DMS53 treated with DMSO at 0.1 percent for 48 hours (cell line): ENCODE measurements around the gene EXOC3L1.

Experiments
- DNase-seq: peaks from one replicate; lab custom pipeline; 2025; ENCODE audit not compliant: unreplicated experiment; lab: John Stamatoyannopoulos, UW

Gene EXOC3L1

DNA sequence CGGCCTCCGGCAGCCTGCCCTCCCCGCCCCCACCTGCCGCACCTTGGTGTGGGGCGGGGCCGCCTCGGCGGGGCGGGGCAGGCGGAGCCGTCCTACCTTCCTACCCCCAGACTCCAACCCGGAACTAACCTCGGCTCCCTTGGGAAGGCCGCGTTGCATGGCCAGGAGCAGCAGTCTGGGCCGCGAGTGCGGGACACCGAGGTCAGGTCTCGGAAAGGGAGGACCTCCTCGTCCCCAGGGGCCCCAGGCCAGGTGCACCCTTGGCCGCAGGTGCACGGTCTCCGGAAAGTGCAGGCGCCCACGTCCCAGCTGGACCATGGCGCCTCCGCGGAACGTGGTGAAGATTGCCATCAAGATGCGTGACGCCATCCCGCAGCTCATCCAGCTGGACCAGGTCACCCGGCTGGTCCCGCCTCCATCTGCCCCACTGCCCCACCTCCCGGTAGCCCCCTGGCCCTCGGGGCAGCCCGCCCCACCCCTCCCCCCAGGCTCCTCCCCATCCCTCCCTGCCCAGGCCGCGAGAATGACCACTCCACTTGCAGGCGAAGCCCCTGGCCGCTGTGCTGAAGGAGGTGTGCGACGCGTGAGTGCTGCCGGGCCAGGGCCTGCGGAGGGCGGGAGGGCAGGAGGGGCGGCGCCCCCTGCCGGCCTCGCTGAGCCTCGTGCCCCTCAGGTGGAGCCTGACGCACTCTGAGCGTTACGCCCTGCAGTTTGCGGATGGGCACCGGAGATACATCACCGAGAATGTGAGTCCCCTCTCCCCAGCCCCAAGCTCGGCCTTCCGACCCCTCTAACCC, 9.3 kb upstream of the EXOC3L1 start, which contains the start of gene ELMO3:
ELMO3 (plus strand) TSS at position 121 of the 797 bp plus-strand sequence; CDS start at position 317, 196 bp downstream.
- DNase-seq: peak; percentile 60

DNA sequence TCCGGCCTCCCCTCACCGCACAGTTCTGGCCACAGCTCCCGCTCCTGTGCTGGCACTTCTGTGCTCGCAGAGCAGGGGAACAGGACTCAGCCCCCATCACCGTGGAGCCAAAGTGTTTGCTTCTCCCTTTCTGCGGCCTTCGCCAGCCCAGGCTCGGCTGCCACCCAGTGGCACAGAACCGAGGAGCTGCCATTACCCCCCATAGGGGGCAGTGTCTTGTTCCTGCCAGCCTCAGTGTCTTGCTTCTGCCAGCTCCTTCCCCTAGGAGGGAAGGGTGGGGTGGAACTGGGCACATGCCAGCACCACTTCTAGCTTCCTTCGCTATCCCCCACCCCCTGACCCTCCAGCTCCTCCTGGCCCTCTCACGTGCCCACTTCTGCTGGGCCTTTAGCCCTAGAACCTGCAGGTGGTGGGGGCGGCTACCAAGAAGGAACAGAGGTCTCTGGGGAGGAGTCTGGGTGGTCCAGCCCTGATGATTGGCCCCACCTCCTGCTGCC, 8.3 kb upstream of the EXOC3L1 start:
- DNase-seq: peak; percentile 55

- no peak for DNase-seq
These were observed 7.8 kb upstream of the EXOC3L1 start for GRCh38 chr16:67197704-67198103.

DNA sequence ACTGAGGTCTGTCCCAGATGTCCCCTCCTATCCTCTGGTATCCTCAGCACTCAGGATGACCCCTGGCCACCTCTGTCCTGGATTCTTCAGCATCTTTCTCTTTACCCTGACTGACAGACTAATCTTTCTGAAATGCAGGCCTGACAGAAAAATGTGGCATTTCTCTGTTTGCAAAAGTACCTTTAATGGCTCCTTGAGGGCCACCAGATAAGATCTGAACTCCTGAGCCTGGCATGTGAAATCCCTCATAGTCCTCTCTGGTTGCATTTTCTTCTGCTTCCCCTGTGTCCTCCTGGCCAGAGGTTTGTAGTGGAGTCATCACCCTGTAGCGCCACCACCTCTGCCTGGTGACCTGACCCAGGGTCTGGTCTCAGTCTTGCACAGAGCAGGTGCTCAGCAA, 6.9 kb upstream of the EXOC3L1 start:
- DNase-seq: no peak

GRCh38 chr16:67195676-67196075, 5.7 kb upstream of the EXOC3L1 start:
- DNase-seq: no peak

DNA sequence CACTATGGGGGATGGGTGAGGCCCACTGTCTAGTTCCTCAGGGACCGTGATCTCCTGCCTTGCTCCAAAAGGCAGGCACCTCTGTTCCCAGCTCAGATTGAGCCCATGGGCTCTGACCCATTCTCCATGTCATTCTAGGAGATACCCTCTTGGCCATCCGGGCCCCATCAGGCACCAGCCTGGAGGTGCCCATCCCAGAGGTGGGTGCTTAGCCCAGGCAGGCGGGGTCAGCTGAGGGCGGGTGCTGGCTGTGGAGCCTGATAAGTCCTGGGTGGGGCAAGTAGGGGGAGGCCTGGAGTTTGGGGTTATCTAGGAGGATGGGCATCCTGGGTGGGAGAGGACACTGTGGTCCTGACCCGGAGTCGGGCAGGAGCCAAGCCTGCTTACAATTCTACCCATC, 4.3 kb upstream of the EXOC3L1 start:
- no peak for DNase-seq

DNA sequence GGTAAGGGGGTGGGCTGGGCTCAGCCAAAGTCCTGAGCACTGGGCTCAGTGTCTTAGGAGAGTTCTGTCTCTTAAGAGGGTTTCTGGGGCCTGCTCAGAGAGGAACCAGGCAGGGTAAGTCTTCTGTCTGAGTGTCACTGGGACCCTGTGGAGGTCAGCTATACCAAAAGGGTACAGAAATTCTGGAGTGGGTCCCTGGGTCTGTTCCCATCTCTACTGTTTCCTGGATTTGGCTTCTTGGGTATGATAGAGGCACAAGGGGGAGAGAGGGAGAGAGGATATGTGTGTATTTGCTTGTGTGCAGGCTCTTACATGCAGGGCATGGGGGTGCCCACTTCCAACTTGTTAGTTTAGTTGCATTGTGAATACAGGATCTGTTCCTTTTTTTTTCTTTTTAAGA, 3.6 kb upstream of the EXOC3L1 start:
- DNase-seq: no peak

- DNase-seq: no peak
These were observed 2.9 kb upstream of the EXOC3L1 start for GRCh38 chr16:67192781-67193361.

- peak; percentile 77 for DNase-seq
These were observed 2.2 kb upstream of the EXOC3L1 start, which contains the start of gene E2F4 for GRCh38 chr16:67191995-67192681. Gene E2F4, plus strand, starts transcription at chr16:67192155. Its CDS starts 73 bp downstream, at chr16:67192228.

GRCh38 chr16:67191411-67191994, 1.6 kb upstream of the EXOC3L1 start:
- no peak for DNase-seq

GRCh38 chr16:67190448-67191399, 788 bp upstream of the EXOC3L1 start:
- no peak for DNase-seq

- DNase-seq: no peak
These were observed 1.1 kb downstream of the EXOC3L1 start for GRCh38 chr16:67188798-67189197.

GRCh38 chr16:67188323-67188722, 1.6 kb downstream of the EXOC3L1 start:
- DNase-seq: no peak

- DNase-seq: no peak
These were observed 2.6 kb downstream of the EXOC3L1 start for GRCh38 chr16:67187175-67187890.

DNA sequence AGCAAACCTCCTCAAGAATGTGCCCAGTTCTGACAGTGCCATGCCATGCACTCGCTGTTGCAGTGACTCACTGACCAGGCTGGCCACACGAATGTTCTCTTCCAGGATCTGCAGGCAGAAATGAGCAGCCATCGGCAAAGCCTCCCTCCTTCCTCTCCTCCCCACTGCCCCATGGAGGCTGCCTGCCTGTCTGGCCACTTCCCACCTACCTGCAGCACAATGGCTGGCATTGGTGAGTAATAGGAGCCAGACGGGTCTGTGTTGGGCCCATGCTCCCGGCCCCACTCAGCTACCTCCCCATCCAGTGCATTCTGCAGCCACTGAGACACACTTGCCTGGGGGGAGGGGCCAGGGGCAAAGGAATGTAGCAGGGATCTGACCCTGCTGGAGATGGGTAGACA, 3.4 kb downstream of the EXOC3L1 start:
- no peak for DNase-seq

- no peak for DNase-seq
These were observed 4.2 kb downstream of the EXOC3L1 start for GRCh38 chr16:67185651-67186134.

GRCh38 chr16:67184995-67185650, 4.8 kb downstream of the EXOC3L1 start:
- peak; percentile 79 for DNase-seq

GRCh38 chr16:67184453-67184994, 5.4 kb downstream of the EXOC3L1 start:
- peak; percentile 66 for DNase-seq
